GM19099 (cell line): ENCODE measurements around the gene DENND5A.

Experiments used
- POLR2A ChIP-seq: IDR thresholded peaks from 3 replicates; pipeline ENCODE4 v1.6.1; 2011; ENCODE audit warnings: low read depth; ENCODE audit not compliant: insufficient read length; ENCODE audit errors: extremely low read depth

Gene DENND5A

GRCh38 chr11:9265211-9266131, at the start of gene DENND5A:
DENND5A (minus strand) TSS chr11:9265350; CDS start chr11:9265069, 281 bp downstream.
- peak; percentile 34 for TF ChIP-seq POLR2A

GRCh38 chr11:9314291-9315077, 49.3 kb upstream of the DENND5A start, which contains the start of gene TMEM41B:
TMEM41B (minus strand) TSS chr11:9314593; CDS start chr11:9314441, 152 bp downstream.
- TF ChIP-seq POLR2A = peak; percentile 92

- TF ChIP-seq POLR2A = no peak
Measured at GRCh38 chr11:9313648-9314290, 48.6 kb upstream of the DENND5A start.

DNA sequence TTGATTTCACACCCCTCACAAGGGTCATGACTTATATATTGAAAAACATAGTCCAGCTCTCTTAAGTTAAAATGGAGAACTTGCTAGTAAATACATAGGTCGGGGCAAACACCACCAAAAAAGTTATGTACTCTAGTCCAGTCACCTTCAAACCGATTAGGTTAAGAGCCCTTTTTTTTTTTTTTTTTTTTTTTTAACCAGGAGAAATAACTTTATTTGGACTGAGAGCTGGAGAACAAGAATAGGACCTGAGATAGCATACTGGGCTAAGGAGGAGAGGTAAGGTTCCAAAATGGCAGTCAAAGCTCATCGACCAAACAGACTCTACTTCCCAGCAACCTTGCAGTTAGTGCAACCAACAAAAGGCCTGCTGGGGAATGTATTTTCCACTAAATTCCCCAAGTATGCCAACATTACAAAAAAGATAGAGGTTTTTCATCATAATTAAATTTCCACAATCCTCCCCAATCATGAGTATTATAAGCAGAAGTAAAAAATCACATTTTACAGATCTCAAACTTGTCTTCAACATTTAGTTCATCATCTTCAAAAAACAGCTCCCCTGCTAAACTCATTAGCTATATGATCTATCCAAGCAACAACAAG, 45.4 kb upstream of the DENND5A start:
- TF ChIP-seq POLR2A = no peak

DNA sequence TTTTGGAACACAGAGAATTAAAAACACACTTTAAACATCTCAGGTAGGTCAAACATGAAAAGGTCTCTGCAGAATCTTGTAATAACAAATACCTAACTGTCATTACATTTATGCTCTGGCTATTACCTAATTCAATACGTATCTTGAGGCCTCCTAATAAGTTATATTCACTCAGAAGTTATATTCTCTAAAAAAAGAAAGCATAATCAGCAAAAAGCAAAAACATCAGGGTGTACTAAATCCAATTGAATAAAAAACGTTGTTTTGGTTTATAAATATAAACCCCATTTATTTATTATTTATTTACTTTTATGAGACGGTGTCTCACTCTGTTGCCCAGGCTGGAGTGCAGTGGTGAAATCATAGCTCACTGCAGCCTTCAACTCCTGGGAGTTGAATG, 39.0 kb upstream of the DENND5A start:
- no peak for TF ChIP-seq POLR2A

GRCh38 chr11:9302448-9302847, 37.3 kb upstream of the DENND5A start:
- no peak for TF ChIP-seq POLR2A

DNA sequence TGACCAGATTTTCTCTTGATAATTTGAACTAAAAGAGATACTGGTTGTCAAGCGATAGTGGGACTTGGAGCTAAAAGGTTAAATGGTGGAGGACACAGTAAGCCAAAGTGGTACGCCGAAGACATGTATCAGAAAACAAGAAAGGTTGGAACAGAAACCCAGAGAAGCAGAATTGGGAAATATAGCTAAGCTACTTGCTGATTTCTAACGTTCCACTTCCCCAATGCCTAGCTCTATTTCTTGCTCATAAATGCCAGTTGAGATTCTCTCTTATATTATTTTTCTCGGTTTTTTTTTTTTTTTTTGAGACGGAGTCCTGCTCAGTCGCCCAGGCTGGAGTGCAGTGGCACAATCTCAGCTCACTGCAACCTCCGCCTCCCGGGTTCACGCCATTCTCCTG, 36.6 kb upstream of the DENND5A start:
- TF ChIP-seq POLR2A = no peak

GRCh38 chr11:9293646-9294045, 28.5 kb upstream of the DENND5A start:
- TF ChIP-seq POLR2A = no peak

GRCh38 chr11:9285850-9286587, 20.9 kb upstream of the DENND5A start:
- no peak for TF ChIP-seq POLR2A

- TF ChIP-seq POLR2A = no peak
Measured at GRCh38 chr11:9280655-9281301, 15.6 kb upstream of the DENND5A start.

GRCh38 chr11:9277176-9277575, 12.0 kb upstream of the DENND5A start:
- TF ChIP-seq POLR2A = no peak

DNA sequence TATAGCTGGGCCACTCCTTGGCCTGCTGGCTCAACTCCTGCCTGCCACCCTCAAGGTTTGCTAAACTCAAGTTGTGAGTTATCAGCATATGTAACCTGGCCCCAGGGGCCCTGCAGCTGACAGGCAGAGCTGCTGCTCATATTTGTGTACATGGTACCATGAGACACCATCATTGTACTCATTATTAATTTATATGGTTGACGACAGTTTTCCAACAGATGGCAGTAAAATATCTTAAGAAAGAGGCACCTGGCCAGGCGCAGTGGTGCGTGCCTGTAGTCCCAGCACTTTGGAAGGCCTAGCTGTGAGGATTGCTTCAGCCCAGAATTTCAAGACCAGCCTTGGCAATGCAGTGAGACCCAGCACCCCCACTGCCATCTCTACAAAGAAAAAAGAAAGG, 11.4 kb upstream of the DENND5A start:
- no peak for TF ChIP-seq POLR2A

DNA sequence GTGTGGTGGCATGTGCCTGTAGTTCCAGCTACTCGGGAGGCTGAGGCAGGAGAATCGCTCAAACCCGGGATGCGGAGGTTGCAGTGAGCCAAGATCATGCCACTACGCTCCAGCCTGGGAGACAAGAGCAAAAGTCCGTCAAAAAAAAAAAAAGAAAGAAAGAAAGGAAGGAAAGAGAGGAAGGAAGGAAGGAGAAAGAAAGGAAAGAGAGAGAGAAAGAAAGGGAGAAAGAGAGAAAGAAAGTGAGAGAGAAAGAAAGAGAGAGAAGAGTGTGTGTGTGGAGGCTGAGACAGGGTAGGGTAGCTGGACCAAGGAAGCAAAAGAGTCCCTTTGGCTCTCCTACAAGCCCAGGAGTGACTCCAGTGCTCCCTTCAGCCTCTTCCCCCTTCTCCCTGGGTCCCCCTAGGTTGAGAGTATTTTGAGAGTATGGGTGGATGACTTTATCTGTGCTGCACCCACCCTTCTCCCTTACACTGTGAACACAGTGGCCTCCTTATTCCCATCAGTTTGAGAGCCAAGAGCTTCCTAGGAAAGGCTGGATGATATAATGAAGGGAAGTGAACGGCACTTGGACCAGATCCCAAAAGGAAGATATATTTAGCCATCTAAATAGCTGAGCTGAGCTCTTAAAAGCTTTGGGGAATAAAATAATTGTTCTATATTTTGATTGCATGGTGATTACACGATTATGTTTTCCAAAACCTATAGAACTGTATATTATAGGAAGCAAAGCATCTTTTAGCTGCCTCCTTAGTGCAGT, 9.5 kb upstream of the DENND5A start:
- no peak for TF ChIP-seq POLR2A
